GM21526 (cell line): ENCODE data around the gene WDPCP.
"Not testable (repeated sequence)": the region's sequence is repeated elsewhere in the genome, so short reads cannot be mapped to it uniquely, and the experiment has no call there.

Source experiments
- ATAC-seq: cut with Tn5 transposase; IDR thresholded peaks from one replicate; pipeline ENCODE4 v1.9.1; 2021; ENCODE audit warnings: moderate library complexity; ENCODE audit not compliant: unreplicated experiment, low FRiP score

Gene WDPCP

GRCh38 chr2:63469313-63469712 is 119.0 kb downstream of the WDPCP start:
- not testable (repeated sequence) for ATAC-seq

GRCh38 chr2:63465633-63466032 is 122.6 kb downstream of the WDPCP start:
- no peak for ATAC-seq

- no peak for ATAC-seq
Observed at GRCh38 chr2:63463142-63463541, 125.1 kb downstream of the WDPCP start.

GRCh38 chr2:63446658-63447057 is 141.6 kb downstream of the WDPCP start:
- ATAC-seq: no peak

- no peak for ATAC-seq
Observed at GRCh38 chr2:63444565-63445288, 143.6 kb downstream of the WDPCP start.

- ATAC-seq: no peak
Observed at GRCh38 chr2:63440612-63441011, 147.7 kb downstream of the WDPCP start.

GRCh38 chr2:63438181-63438580 is 150.1 kb downstream of the WDPCP start:
- no peak for ATAC-seq

- ATAC-seq: no peak
Observed at GRCh38 chr2:63436488-63436887, 151.8 kb downstream of the WDPCP start.

- no peak for ATAC-seq
Observed at GRCh38 chr2:63435070-63435469, 153.2 kb downstream of the WDPCP start.

- ATAC-seq: no peak
Observed at GRCh38 chr2:63434024-63435001, 154.0 kb downstream of the WDPCP start.

GRCh38 chr2:63432373-63432772 is 155.9 kb downstream of the WDPCP start:
- ATAC-seq: no peak

GRCh38 chr2:63425606-63426005 is 162.7 kb downstream of the WDPCP start:
- ATAC-seq: no peak

GRCh38 chr2:63425079-63425416 is 163.2 kb downstream of the WDPCP start:
- ATAC-seq: no peak

GRCh38 chr2:63424329-63425078 is 163.8 kb downstream of the WDPCP start:
- ATAC-seq: peak; percentile 99

GRCh38 chr2:63422556-63422955 is 165.7 kb downstream of the WDPCP start:
- no peak for ATAC-seq

GRCh38 chr2:63408530-63408929 is 179.7 kb downstream of the WDPCP start:
- ATAC-seq: no peak

- ATAC-seq: no peak
Observed at GRCh38 chr2:63406641-63407040, 181.6 kb downstream of the WDPCP start.

- no peak for ATAC-seq
Observed at GRCh38 chr2:63403820-63404219, 184.5 kb downstream of the WDPCP start.

- ATAC-seq: not testable (repeated sequence)
Observed at GRCh38 chr2:63402889-63403288, 185.4 kb downstream of the WDPCP start.

GRCh38 chr2:63399156-63399555 is 189.1 kb downstream of the WDPCP start:
- no peak for ATAC-seq

- ATAC-seq: no peak
Observed at GRCh38 chr2:63379451-63379850, 208.8 kb downstream of the WDPCP start.
